OCI-LY7 (cell line): ENCODE measurements around the gene RALGAPA2.

Experiments
- CTCF ChIP-seq: fragments of 200-600 bp; sonication (generic); conservative IDR thresholded peaks from 2 replicates; pipeline ENCODE4 v1.5.1; 2014; ENCODE audit warnings: mild to moderate bottlenecking, antibody characterized with exemption, low read length, moderate library complexity, mixed read lengths
- EZH2phosphoT487 ChIP-seq: fragments of 200-600 bp; sonication (generic); IDR thresholded peaks from 2 replicates; pipeline ENCODE4 v1.6.1; 2018; ENCODE audit warnings: low read depth, borderline replicate concordance, mild to moderate bottlenecking, mixed run types, antibody characterized with exemption, low read length, moderate library complexity, mixed read lengths

GRCh38 chr20:20499439-20499838 is 213.0 kb downstream of the RALGAPA2 start:
- TF ChIP-seq CTCF (no peak), EZH2phosphoT487 (no peak)
